Measurements from ENCODE around the gene PKNOX2. TPM values are rescaled to one million over a fixed set of nuclear protein-coding genes. Genes with fewer than 3 reads are reported as not detected.

PKNOX2 gene
- total RNA-seq, 1 donor from 2014 or later: not detected

GRCh38 chr11:125412177-125412496 lies 247.6 kb downstream of the PKNOX2 start:
- no peak for DNase-seq
- no peak overlapping the region for H3K4me3 Mint-ChIP-seq
- H3K9me3 Mint-ChIP-seq: no peaks in the 10 kb centered on the region
- no peak for ATAC-seq (ENCODE audit: low read depth)
- intact Hi-C loops (cut with micrococcal nuclease): no loop called here
- H3K27ac Mint-ChIP-seq: no peak overlapping the region
- TF ChIP-seq CTCF (IDR thresholded peaks at IDR 0.05): no peak
- ChIA-PET POLR2A (interaction anchor here (0.6 kb wide), 1 partner anchor 103 kb away, joined by 7 read pairs; no protein-coding TSS in a partner anchor), CTCF (no interaction called here)
- no peaks in the 10 kb centered on the region for H3K36me3 Mint-ChIP-seq (ENCODE audit: low read depth)
- no peaks in the 10 kb centered on the region for H3K4me1 Mint-ChIP-seq
- H3K27me3 Mint-ChIP-seq: peaks cover 24% of the 10 kb centered on the region

GRCh38 chr11:125412509-125412908 lies 248.0 kb downstream of the PKNOX2 start:
- H3K27ac Mint-ChIP-seq: no peak overlapping the region
- H3K4me3 Mint-ChIP-seq: no peak overlapping the region
- H3K36me3 Mint-ChIP-seq (ENCODE audit: low read depth): no peaks in the 10 kb centered on the region
- ChIA-PET POLR2A (interaction anchor here (0.6 kb wide), 1 partner anchor 102 kb away, joined by 7 read pairs; no protein-coding TSS in a partner anchor), CTCF (no interaction called here)
- TF ChIP-seq CTCF (IDR thresholded peaks at IDR 0.05): no peak
- no peaks in the 10 kb centered on the region for H3K9me3 Mint-ChIP-seq
- intact Hi-C loops (cut with micrococcal nuclease): no loop called here
- ATAC-seq (ENCODE audit: low read depth): no peak
- H3K4me1 Mint-ChIP-seq: no peaks in the 10 kb centered on the region
- H3K27me3 Mint-ChIP-seq: peaks cover 20% of the 10 kb centered on the region
- DNase-seq: no peak

GRCh38 chr11:125413226-125413625 lies 248.7 kb downstream of the PKNOX2 start:
- no peak for DNase-seq
- POLR2A ChIA-PET: no interaction called here
- TF ChIP-seq CTCF (IDR thresholded peaks at IDR 0.05): no peak
- CTCF ChIA-PET: no interaction called here
- no peaks in the 10 kb centered on the region for H3K4me1 Mint-ChIP-seq
- no peaks in the 10 kb centered on the region for H3K36me3 Mint-ChIP-seq (ENCODE audit: low read depth)
- intact Hi-C loops (cut with micrococcal nuclease): no loop called here
- no peak overlapping the region for H3K4me3 Mint-ChIP-seq
- peaks cover 18% of the 10 kb centered on the region for H3K27me3 Mint-ChIP-seq
- no peak for ATAC-seq (ENCODE audit: low read depth)
- H3K27ac Mint-ChIP-seq: no peak overlapping the region
- no peaks in the 10 kb centered on the region for H3K9me3 Mint-ChIP-seq

GRCh38 chr11:125414121-125414520 lies 249.6 kb downstream of the PKNOX2 start:
- Mint-ChIP-seq H3K27ac (no peak overlapping the region), H3K4me1 (no peaks in the 10 kb centered on the region), H3K36me3 (ENCODE audit: low read depth) (no peaks in the 10 kb centered on the region), H3K9me3 (no peaks in the 10 kb centered on the region), H3K4me3 (no peak overlapping the region), H3K27me3 (peaks cover 19% of the 10 kb centered on the region)
- CTCF ChIA-PET: interaction anchor here (0.9 to 1.5 kb wide), 3 partner anchors 9 to 39 kb away, joined by 3 to 7 read pairs (median 3); no protein-coding TSS in a partner anchor
- no peak for DNase-seq
- POLR2A ChIA-PET: interaction anchor here (0.6 kb wide), 1 partner anchor 207 kb away, joined by 7 read pairs; no protein-coding TSS in a partner anchor
- intact Hi-C loops (cut with micrococcal nuclease): no loop called here
- TF ChIP-seq CTCF (IDR thresholded peaks at IDR 0.05): no peak
- no peak for ATAC-seq (ENCODE audit: low read depth)

- H3K4me3 Mint-ChIP-seq: no peak overlapping the region
- intact Hi-C loops (cut with micrococcal nuclease): no loop called here
- DNase-seq (no peak), ATAC-seq (ENCODE audit: low read depth) (no peak)
- TF ChIP-seq CTCF (IDR thresholded peaks at IDR 0.05): no peak
- H3K4me1 Mint-ChIP-seq: no peaks in the 10 kb centered on the region
- CTCF ChIA-PET: no interaction called here
- H3K36me3 Mint-ChIP-seq (ENCODE audit: low read depth): no peaks in the 10 kb centered on the region
- POLR2A ChIA-PET: no interaction called here
- peaks cover 11% of the 10 kb centered on the region for H3K27me3 Mint-ChIP-seq
- no peaks in the 10 kb centered on the region for H3K9me3 Mint-ChIP-seq
- H3K27ac Mint-ChIP-seq: no peak overlapping the region
Measured at GRCh38 chr11:125416981-125417935, 252.7 kb downstream of the PKNOX2 start.
